ENCODE results near the gene SELENOO. TPM values are rescaled to one million over a fixed set of nuclear protein-coding genes. Genes with fewer than 3 reads are reported as not detected.

The SELENOO gene
- total and polyA plus RNA-seq, 2 of the 13 experiments (the other 11 are each of a cell fraction or from before 2014, with no cell fraction given): 14.4 to 19.0 TPM

DNA sequence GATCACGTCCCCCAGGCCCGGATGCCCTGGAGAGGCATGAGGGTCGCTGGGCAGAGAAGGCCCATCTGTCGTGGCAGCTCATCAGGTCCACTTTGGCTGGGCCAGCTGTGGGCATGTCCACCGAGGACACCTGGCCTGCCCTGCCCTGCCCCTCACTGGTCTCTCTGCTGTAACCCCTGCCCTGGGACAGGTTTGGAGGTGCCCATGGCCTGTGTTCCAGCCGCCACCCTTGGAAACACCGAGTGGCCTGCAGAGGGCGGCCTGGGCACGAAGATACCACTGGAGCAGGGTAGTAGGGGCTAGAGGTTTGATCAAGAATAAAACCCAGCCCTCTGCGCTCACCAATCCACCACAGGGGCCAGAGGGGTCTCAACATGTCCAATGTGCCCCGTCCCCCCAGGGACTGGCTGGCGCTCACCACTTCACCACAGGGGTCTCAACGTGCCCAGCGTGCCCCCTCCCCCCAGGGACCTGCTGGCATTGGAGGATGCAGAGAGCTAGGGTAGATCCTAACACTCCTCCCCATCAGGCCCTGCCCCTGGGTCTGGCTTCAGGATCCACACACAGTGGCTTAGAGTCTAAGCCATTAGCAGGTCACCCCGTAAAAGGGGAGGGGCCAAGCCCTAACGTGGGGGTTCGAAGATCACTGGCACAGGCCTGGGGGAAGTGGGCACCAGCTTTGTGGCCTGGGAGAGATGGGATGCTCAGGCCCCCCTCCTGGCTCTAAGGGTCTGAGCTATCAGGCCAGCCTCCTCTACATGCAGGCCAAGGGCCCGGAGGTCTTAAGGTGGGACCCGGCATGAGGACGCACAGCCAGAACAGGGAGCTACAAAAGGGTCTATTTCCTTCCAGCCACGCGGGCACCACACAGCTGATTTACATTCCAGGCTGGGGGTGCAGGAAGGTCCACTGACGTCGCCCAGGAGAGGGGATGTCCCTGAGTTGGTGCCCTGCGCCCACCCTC is 51.6 kb downstream of the SELENOO start (continued):
- TF ChIP-seq ASH2L (IDR thresholded peaks at IDR 0.05; ENCODE audit: insufficient read length, low read depth, low read length): no peak
- TF ChIP-seq NCOR1 (IDR thresholded peaks at IDR 0.05; ENCODE audit: borderline replicate concordance, low read length): no peak
- TF ChIP-seq KLF15 (CRISPR knock-in tag; IDR thresholded peaks at IDR 0.05; ENCODE audit: borderline replicate concordance): 0 out of 2 replicates have a peak, but pooled peaks have one; percentile 43
- no peak for TF ChIP-seq JUN (CRISPR knock-in tag; IDR thresholded peaks at IDR 0.05)
- no peak for TF ChIP-seq XBP1 (CRISPR knock-in tag; IDR thresholded peaks at IDR 0.05)
- TF ChIP-seq ZNF292 (CRISPR knock-in tag; IDR thresholded peaks at IDR 0.05; ENCODE audit: borderline replicate concordance, low read depth): no peak
- TF ChIP-seq ZNF563 (CRISPR knock-in tag; IDR thresholded peaks at IDR 0.05): no peak
- no peak for TF ChIP-seq CENPT (CRISPR knock-in tag; IDR thresholded peaks at IDR 0.05; ENCODE audit: low read depth)
- no peak for TF ChIP-seq MXD3 (CRISPR knock-in tag; IDR thresholded peaks at IDR 0.05)
- no peak for TF ChIP-seq IRF2 (CRISPR knock-in tag; IDR thresholded peaks at IDR 0.05)
- TF ChIP-seq, protein P1, sequence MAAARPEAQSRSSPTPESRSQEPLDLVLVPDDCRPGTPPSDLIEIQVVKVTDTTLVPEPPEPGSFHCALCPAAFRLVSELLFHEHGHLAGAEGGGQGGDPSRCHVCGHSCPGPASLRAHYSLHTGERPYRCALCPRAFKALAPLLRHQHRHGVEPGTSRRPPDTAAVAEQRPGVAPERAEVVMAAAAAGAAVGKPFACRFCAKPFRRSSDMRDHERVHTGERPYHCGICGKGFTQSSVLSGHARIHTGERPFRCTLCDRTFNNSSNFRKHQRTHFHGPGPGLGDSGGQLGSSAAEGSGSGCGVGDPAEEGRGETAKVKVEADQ (CRISPR knock-in tag; IDR thresholded peaks at IDR 0.05; ENCODE audit: borderline replicate concordance): no peak
- no peak for TF ChIP-seq AFF4 (CRISPR knock-in tag; IDR thresholded peaks at IDR 0.05)
- TF ChIP-seq SOX5 (CRISPR knock-in tag; IDR thresholded peaks at IDR 0.05; ENCODE audit: borderline replicate concordance): no peak
- TF ChIP-seq ZNF253 (CRISPR knock-in tag; IDR thresholded peaks at IDR 0.05; ENCODE audit: borderline replicate concordance): no peak
- no peak for TF ChIP-seq ERF (CRISPR knock-in tag; IDR thresholded peaks at IDR 0.05)
- TF ChIP-seq U2AF1 (optimal IDR thresholded peaks at IDR 0.05; ENCODE audit: low read depth, low read length): peak; percentile 78
- no peak for TF ChIP-seq MBNL3 (CRISPR knock-in tag; conservative IDR thresholded peaks at IDR 0.05)
- 0 out of 2 replicates have a peak, but pooled peaks have one; percentile 12 for TF ChIP-seq JUND (CRISPR knock-in tag; IDR thresholded peaks at IDR 0.05)
- TF ChIP-seq ZNF337 (CRISPR knock-in tag; IDR thresholded peaks at IDR 0.05; ENCODE audit: borderline replicate concordance, low read depth): no peak
- no peak for TF ChIP-seq TCF7L2 (IDR thresholded peaks at IDR 0.05; ENCODE audit: low read depth, low read length)
- peak; percentile 67; the same call in 1 of the 2 replicates for TF ChIP-seq RAD21 (CRISPR knock-in tag; IDR thresholded peaks at IDR 0.05)

Data from HepG2 (cell line).